ENCODE data around the gene PLEKHJ1. TPM values are rescaled to one million over a fixed set of nuclear protein-coding genes. Genes with fewer than 3 reads are reported as not detected.

PLEKHJ1 gene
- total RNA-seq, 1 donor from 2014 or later = 104 TPM

DNA sequence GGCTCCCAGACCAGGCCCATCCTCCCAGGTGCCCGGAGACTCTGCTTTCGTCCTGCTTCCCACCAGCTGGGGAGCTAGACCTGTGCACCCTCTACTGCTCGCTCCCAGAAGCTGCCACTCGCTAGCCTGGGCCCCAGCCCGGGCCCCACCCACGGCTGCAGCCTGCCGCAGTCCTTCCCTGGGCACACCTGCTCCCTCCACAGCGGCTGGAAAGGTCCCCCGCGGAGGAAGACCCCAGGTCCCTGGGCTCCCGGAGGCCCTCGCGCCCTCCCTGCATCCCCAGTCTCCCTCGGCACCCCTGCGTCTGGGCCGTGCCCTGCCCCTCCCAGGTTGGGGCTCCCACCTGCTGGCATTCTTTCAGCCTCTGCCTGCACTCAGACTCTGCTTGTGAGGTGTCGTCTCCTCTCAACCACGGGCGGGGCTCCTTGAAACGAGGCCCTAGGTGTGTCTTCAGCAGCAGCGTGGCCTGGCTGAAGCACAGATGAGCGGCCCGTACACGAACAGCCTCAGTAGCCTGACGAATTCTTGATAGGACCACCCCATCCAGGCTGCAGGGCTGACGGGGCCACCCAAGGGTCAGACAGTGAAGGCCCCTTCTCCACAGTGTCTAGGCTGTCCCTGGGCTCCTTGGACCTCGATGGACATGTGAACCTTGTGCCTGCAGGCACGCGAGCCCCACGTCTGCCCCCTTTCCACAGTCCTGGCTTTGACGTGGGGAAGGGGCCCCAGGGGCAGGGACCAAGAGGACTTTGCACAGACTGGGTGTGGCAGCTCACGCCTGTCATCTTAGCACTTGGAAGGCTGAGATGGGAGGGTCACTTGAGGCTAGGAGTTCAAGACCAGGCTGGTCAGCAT is 44.4 kb downstream of the PLEKHJ1 start:
- no peak overlapping the region for H3K4me3 ChIP-seq (ENCODE audit: low read depth, low read length)
- peaks cover 4% of the 10 kb centered on the region for H3K36me3 ChIP-seq (ENCODE audit: control insufficient read depth, insufficient read depth, low read length)
- TF ChIP-seq, protein P1, sequence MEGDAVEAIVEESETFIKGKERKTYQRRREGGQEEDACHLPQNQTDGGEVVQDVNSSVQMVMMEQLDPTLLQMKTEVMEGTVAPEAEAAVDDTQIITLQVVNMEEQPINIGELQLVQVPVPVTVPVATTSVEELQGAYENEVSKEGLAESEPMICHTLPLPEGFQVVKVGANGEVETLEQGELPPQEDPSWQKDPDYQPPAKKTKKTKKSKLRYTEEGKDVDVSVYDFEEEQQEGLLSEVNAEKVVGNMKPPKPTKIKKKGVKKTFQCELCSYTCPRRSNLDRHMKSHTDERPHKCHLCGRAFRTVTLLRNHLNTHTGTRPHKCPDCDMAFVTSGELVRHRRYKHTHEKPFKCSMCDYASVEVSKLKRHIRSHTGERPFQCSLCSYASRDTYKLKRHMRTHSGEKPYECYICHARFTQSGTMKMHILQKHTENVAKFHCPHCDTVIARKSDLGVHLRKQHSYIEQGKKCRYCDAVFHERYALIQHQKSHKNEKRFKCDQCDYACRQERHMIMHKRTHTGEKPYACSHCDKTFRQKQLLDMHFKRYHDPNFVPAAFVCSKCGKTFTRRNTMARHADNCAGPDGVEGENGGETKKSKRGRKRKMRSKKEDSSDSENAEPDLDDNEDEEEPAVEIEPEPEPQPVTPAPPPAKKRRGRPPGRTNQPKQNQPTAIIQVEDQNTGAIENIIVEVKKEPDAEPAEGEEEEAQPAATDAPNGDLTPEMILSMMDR (IDR thresholded peaks at IDR 0.05; ENCODE audit: insufficient read depth, low read length, poor library complexity, severe bottlenecking) = no peak
- no peak for DNase-seq (ENCODE audit: low read depth)
- H3K27me3 ChIP-seq (ENCODE audit: control insufficient read depth, insufficient read depth, low read length) = no peaks in the 10 kb centered on the region

DNA sequence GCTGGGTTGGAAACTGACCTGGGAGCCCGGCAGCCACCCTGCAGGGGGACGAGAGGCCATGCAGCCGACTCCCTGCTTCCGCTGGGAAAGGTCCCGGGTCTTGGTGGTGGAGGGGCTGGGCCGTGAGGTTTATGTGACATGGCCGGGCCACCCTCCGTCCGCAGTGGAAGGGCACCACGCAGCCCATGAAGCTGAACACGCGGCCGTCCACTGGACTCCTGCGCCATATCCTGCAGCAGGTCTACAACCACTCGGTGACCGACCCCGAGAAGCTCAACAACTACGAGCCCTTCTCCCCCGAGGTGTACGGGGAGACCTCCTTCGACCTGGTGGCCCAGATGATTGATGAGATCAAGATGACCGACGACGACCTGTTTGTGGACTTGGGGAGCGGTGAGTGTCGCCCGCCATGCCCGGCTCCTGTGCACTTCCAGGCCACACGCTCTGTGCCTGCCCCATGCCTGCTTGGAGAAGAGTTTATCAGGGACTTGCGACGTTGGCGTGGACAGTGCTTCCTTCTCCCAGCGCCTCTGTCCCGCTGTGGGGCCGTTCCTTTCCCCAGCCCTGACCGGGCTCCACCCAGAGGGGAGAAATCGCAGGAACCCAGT is 45.2 kb downstream of the PLEKHJ1 start:
- no peak for DNase-seq (ENCODE audit: low read depth)
- no peaks in the 10 kb centered on the region for H3K27me3 ChIP-seq (ENCODE audit: control insufficient read depth, insufficient read depth, low read length)
- H3K36me3 ChIP-seq (ENCODE audit: control insufficient read depth, insufficient read depth, low read length) = peaks cover 4% of the 10 kb centered on the region
- TF ChIP-seq, protein P1 (IDR thresholded peaks at IDR 0.05; ENCODE audit: insufficient read depth, low read length, poor library complexity, severe bottlenecking) = no peak
- no peak overlapping the region for H3K4me3 ChIP-seq (ENCODE audit: low read depth, low read length)

DNA sequence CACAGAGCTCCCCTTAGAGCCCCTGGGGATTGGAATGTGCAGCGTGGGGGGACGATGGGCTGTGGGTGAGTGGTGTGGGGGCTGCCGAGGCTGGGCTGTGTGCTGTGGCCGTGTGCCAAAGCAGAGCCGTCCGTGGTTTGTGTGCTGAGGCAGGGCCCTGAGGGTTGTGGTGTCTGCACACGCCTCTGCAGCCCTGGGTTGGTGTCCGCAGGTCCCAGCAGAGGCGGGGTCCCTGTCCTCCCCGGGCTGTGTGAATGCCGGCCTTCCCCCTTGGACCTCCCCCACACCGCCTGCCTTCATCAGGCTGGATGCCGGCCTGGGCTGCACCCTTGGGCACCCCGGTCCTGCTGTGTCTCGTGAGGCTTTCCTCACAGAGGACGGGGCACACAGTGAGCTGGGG is 46.2 kb downstream of the PLEKHJ1 start:
- TF ChIP-seq, protein P1 (IDR thresholded peaks at IDR 0.05; ENCODE audit: insufficient read depth, low read length, poor library complexity, severe bottlenecking) = no peak
- DNase-seq (ENCODE audit: low read depth) = no peak
- peaks cover 4% of the 10 kb centered on the region for H3K36me3 ChIP-seq (ENCODE audit: control insufficient read depth, insufficient read depth, low read length)
- H3K4me3 ChIP-seq (ENCODE audit: low read depth, low read length) = no peak overlapping the region
- H3K27me3 ChIP-seq (ENCODE audit: control insufficient read depth, insufficient read depth, low read length) = no peaks in the 10 kb centered on the region

DNA sequence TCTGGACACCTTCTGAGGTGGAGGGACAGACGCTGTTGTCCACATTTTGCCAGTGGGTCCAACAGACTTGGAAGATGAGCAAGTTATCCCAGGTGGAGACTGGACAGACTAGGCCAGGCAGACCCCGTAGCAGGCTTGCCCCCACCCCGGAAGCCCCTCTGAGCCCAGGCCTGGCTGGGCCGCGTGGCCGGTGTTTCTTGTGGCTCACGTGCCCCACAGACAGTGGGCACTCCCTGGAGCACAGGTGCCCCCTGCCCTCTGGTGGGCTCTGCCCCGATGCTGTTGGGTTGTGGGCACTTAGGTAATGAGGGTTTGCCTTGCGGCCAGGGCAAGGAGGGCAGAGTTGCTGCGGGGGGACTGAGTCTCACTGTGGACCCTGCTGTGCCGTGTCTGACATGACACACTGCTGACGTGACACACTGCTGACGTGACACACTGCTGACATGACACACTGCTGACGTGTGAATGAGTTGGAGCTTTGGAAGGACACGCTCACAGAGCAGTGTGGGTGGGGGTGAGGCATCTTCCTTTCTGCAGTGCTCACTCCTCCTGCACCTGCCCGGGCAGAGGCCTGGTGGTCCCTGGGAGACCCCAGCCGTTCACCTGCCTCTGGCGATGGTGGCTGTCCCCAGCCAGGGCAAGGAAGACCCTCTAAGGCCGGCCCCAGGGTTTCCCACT is 47.3 kb downstream of the PLEKHJ1 start:
- DNase-seq (ENCODE audit: low read depth) = no peak
- Histone ChIP-seq H3K4me3 (ENCODE audit: low read depth, low read length) (no peak overlapping the region), H3K36me3 (ENCODE audit: control insufficient read depth, insufficient read depth, low read length) (peaks cover 2% of the 10 kb centered on the region), H3K27me3 (ENCODE audit: control insufficient read depth, insufficient read depth, low read length) (no peaks in the 10 kb centered on the region)
- TF ChIP-seq, protein P1 (IDR thresholded peaks at IDR 0.05; ENCODE audit: insufficient read depth, low read length, poor library complexity, severe bottlenecking) = no peak

DNA sequence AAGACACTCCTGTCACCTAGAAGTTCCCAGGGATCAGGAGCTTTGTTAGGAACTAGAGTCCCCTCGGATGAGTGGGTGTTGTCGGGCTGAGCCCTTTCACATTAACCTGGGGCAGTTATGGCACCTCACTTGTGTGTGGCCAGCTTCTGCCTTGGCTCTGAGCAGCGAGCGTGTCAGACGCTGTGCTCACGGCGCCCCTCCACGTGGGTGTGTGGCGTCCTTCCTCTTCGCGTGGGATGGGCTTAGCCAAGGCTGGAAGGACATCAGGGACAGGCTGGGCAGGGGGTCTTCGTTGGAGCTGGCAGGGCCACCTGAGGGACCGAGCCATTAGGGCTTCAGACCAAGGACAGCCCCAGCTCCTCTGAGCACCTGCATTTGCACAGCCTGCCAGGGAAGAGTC is 49.0 kb downstream of the PLEKHJ1 start:
- H3K27me3 ChIP-seq (ENCODE audit: control insufficient read depth, insufficient read depth, low read length) = no peaks in the 10 kb centered on the region
- H3K4me3 ChIP-seq (ENCODE audit: low read depth, low read length) = no peak overlapping the region
- H3K36me3 ChIP-seq (ENCODE audit: control insufficient read depth, insufficient read depth, low read length) = peaks cover 2% of the 10 kb centered on the region
- DNase-seq (ENCODE audit: low read depth) = no peak
- TF ChIP-seq, protein P1 (IDR thresholded peaks at IDR 0.05; ENCODE audit: insufficient read depth, low read length, poor library complexity, severe bottlenecking) = no peak

Measured in kidney epithelial cell (primary cell).